CD4-positive, alpha-beta T cell treated with Interleukin-12 subunit alpha and Interleukin-12 subunit beta, for 1 hour (primary cell): ENCODE data around the gene ZP1.

ENCODE experiments used
- DNase-seq: peaks from one replicate; pipeline ENCODE4 v3.0.0-alpha.2; 2020

ZP1 gene

DNA sequence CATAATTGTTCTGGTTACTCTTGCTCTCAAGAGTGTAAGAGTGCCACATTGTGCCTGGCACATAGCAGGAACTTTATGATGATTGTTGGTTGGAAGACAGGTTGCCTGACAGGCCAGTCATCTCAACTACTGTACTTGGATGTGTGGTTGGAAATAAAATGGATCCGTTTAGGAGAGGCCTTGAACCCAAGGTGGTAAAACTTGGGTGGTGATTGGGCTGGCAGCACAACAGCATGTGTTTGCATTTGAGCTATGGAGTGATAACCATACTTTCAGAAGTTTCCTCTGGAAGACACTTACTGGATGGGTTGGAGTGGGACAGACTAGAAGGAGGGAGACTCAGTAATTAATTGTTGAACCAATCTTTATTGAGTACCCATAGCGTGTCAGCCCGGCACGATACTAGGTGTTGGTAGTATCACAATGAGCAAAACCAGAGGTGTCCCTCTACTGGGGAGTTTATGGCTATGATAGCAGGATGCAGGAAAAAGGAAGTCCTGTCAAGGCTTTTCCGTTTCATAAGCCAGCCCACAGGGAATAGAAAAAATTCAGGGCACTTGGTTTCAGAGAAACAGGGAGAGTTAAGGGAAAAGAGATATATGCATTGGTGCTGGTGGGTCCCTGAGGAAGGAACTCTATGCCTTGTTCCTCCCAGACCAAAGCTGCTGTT is 43.5 kb downstream of the ZP1 start:
- DNase-seq: no peak

GRCh38 chr11:60912223-60912850 is 45.0 kb downstream of the ZP1 start:
- DNase-seq: peak; percentile 55

DNA sequence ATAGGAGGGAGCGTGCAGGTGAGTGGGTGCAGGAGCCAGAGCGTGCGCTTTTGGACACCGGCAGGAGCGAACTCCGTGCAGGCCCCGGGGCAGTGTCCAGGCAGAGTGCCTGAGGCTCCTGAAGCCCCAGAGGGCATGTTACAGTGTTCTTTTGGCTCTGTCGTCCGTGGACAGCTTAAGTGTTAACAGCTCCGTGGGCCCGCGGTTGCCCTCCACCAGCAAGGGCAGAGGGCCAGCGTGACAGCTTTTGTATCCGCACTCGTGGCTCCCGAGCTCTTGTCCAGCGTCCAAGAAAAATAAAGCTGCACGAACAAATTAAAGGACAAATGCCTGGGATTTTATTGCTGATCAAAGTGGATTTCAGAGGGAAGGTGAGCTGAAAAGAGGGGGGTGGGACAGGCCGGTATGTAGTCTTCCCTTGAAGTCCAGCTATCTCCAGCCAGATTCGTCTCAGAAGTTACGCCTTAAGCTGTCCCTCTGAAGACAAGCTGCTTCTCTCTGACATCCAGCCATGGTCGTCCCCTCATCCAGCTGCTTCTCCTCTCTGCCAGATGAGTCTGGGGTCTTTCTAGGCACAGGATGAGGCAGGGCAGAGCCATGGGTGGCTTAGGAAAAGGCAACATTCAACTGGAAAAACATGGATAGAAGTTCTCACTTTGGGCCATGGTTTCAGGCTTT is 45.6 kb downstream of the ZP1 start:
- no peak for DNase-seq

DNA sequence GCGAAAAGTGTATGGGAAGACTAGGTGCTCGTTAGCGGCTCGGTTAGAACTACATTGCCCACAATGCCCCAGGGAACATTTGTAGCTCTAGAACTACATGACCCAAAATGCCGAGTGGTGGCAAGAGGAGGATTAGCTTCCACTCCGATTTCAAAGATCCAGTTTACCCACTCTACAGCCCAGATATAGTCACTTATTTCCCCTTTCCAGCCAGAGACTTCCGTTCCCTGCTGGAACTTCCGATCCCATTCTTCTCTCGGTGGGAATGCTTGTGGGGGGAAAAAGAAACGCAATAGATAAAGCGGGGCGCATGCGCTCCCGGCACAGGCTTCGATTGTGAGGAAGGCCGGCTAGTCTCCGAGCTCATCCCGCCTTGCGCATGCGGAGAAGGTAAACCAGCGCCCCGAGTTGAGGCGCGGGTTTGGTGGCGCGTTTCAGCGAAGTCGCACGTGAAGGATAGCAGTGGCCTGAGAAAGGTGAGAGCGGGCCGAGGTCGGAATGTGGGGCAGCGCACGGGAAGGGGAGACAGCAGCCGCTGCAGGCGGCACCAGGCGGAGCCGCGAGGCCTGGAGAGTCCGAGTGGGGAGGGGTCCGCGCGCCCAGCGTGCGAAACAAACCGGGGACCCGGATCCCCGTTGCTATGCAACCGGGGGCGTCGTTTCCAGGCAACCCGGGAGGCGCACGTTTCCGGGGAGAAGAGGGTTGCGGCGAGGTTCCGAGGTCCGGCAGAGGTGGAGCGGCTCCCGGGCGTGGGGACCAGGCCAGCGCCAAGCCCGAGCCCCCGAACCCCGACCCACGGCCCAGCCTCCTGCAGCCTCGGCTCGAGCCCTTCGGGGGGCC is 46.7 kb downstream of the ZP1 start, which contains the start of gene TMEM109:
Gene TMEM109, plus strand, starts transcription at position 366 of the 840 bp plus-strand sequence. CDS start 5,536 bp downstream, outside the sequence.
- peak; percentile 90 for DNase-seq

DNA sequence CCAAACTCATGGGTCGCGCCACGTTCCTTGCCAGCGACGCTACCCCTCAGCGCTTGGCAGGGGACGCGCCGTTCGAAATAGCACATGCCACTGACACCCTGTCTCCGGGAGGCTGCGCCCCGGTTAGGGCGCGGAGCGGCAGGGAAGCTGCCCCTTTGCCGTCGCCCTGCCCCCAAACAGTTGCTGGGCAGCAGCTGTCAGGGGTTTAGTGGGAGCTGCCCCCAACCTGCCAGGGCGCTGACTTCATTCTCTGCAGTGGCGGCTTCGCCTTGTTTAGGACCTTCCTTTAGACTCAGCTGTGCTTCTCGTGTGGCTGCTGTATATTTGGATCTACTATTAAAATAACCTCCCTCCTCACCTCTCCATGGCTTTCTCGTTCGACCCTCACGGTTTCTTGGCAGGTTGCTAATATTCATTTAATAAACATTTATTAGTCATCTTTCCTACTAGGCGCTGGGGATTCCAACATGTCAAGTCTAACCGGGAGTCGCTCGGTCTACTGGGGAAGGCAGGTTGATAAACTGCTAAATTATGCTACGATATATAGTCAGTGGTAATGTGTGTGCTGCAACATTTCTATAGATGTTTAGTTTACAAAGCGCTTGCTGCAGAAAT is 47.4 kb downstream of the ZP1 start:
- peak; percentile 30 for DNase-seq

GRCh38 chr11:60915248-60915914 is 48.0 kb downstream of the ZP1 start:
- peak; percentile 79 for DNase-seq

- DNase-seq: no peak
These were observed 49.4 kb downstream of the ZP1 start for GRCh38 chr11:60916669-60917206.

DNA sequence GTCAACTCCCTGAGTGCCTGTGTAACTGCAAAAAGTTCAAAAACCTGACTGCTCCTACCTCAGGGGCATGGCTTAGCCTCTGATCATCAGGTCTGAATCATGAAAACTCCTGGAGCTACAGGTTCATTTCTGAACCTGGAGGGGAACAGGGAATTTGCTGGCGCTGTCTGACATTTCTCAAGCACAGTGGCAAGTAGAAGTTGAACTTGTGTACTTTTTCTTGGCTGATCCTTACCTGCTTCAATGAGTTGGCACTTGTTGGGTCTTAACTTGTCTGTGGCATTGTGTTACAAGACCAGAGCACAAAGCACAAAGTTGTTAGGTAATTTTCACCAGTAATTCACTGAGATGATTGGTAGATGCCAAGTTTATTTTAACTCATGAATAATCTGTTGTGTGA is 49.9 kb downstream of the ZP1 start:
- DNase-seq: no peak

DNA sequence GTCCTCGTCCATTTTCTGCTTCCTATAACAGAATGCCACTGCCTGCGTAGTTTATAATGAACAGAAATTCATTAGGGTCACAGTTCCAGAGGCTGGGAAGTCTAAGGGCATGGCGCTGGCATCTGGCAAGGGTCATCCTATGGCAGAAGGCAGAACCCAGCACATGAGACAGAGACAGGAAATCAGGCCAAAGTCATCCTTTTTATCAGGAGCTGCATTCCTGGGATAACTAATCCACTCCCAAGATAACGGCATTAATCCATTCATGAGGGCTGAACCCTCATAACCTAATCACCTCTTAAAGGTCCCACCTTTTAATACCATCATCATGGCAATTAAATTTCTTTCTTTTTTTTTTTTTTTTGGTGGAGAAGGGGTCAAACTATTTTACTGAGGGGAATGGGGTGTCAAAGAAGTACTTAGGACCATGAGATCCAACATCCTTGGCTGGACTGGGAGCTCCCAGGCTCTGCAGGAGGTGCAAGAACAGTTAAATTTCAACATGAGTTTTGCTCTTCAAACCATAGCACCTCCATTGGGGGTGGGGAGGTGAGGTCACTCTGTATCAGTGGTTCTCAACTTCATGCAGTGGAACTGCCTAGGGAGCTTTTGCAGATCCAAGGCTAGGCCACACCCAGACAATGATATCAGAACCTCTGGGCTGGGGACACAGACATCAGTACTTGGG is 51.1 kb downstream of the ZP1 start:
- DNase-seq: no peak

GRCh38 chr11:60918939-60919265 is 51.6 kb downstream of the ZP1 start:
- DNase-seq: no peak

- DNase-seq: no peak
These were observed 52.0 kb downstream of the ZP1 start for GRCh38 chr11:60919320-60919719.

DNA sequence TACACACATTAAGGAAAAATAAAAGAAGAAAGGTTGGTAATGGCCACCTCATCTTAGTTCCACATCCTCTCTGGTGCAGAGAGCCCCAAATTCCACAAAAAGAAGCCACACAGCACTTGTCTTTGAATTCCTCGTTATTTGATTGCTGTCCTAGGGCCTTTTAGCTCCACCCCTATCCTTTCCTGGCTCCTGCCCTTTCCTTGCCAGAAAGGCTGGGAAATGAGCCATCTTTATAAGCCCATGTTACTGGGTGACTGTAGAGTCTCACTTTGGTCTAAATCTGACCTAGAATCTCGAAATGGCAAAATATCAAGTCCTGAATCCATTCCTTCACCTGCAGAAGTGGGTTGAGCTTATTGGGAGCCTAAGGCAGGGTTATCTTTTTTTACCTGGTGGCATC is 52.6 kb downstream of the ZP1 start:
- no peak for DNase-seq

DNA sequence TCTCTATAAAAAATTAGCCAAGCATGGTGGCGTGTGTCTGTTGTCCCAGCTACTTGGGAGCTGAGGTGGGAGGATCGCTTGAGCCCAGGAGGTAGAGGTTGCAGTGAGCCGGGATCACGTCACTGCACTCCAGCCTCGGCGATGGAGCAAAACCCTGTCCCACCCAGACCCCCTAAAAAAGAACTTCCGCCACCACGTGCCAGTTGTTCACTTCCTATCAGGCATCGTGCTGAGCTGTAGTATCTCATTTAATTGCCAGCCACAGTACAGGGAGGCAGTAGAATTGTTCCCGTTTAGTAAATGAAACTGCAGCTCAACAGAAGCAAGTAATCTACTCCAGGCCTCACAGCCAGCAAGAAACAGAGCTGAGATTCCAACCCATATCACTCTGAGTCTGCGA is 53.9 kb downstream of the ZP1 start:
- no peak for DNase-seq

DNA sequence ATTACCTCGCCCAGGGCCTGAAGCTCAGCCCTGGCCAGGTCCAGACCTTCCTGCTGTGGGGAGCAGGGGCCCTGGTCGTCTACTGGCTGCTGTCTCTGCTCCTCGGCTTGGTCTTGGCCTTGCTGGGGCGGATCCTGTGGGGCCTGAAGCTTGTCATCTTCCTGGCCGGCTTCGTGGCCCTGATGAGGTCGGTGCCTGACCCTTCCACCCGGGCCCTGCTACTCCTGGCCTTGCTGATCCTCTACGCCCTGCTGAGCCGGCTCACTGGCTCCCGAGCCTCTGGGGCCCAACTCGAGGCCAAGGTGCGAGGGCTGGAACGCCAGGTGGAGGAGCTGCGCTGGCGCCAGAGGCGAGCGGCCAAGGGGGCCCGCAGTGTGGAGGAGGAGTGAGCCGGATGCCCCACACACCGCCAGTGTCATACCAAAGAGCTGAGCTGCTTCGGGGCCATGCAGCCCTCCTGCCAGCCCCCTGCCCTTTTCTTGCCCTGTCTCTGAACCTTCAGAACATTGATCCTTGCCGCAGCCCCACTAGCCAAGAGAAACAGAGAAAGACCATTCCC is 54.5 kb downstream of the ZP1 start:
- no peak for DNase-seq

DNA sequence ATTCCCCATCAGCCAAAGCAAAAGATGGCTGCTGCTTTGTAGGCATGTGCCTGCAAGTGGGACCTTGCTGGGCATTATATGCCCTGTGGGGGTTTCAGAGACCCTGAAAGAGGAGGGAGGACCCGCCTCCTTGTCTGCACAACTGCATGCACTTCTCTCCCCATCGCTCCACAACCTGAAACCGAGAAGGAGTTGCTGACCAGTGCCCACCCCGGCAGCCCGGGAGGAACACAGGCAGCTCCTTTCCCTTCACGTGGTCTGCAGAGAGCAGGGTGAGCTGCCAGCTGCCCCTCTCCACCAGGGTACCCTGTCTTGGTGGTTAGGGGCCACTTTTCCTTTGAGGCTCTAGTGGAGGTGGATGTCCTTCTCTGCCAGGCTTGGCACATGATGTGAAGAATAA is 55.6 kb downstream of the ZP1 start:
- DNase-seq: no peak

- DNase-seq: no peak
These were observed 56.0 kb downstream of the ZP1 start for GRCh38 chr11:60923326-60923725.

- no peak for DNase-seq
These were observed 56.4 kb downstream of the ZP1 start for GRCh38 chr11:60923800-60924109.

- no peak for DNase-seq
These were observed 57.0 kb downstream of the ZP1 start, which contains the start of gene TMEM132A for GRCh38 chr11:60924110-60924905. TMEM132A (plus strand) TSS chr11:60924460; CDS start chr11:60924634, 174 bp downstream.
